ENCODE data around the gene AHCYL2. TPM values are rescaled to one million over a fixed set of nuclear protein-coding genes. Genes with fewer than 3 reads are reported as not detected.
"Not testable (repeated sequence)": the region's sequence is repeated elsewhere in the genome, so short reads cannot be mapped to it uniquely, and the experiment has no call there.

AHCYL2 gene
- polyA plus RNA-seq, 1 experiment: 7.8 TPM

- Histone ChIP-seq H3K36me3 (ENCODE audit: control insufficient read depth, insufficient read depth, low read length) (no peaks in the 10 kb centered on the region), H3K4me3 (ENCODE audit: low read depth, low read length) (no peak overlapping the region), H3K27me3 (ENCODE audit: control insufficient read depth, insufficient read depth, low read length) (no peaks in the 10 kb centered on the region)
- DNase-seq (ENCODE audit: low read depth): no peak
- TF ChIP-seq, protein P1, sequence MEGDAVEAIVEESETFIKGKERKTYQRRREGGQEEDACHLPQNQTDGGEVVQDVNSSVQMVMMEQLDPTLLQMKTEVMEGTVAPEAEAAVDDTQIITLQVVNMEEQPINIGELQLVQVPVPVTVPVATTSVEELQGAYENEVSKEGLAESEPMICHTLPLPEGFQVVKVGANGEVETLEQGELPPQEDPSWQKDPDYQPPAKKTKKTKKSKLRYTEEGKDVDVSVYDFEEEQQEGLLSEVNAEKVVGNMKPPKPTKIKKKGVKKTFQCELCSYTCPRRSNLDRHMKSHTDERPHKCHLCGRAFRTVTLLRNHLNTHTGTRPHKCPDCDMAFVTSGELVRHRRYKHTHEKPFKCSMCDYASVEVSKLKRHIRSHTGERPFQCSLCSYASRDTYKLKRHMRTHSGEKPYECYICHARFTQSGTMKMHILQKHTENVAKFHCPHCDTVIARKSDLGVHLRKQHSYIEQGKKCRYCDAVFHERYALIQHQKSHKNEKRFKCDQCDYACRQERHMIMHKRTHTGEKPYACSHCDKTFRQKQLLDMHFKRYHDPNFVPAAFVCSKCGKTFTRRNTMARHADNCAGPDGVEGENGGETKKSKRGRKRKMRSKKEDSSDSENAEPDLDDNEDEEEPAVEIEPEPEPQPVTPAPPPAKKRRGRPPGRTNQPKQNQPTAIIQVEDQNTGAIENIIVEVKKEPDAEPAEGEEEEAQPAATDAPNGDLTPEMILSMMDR (IDR thresholded peaks at IDR 0.05; ENCODE audit: insufficient read depth, low read depth, low read length): no peak
- CTCF ChIA-PET: interaction anchor here (1.0 to 1.4 kb wide), 2 partner anchors 19 to 123 kb away, joined by 4 to 9 read pairs; no protein-coding TSS in a partner anchor
- POLR2A ChIA-PET: no interaction called here
Observed at GRCh38 chr7:129348023-129348740, 123.4 kb downstream of the AHCYL2 start.

DNA sequence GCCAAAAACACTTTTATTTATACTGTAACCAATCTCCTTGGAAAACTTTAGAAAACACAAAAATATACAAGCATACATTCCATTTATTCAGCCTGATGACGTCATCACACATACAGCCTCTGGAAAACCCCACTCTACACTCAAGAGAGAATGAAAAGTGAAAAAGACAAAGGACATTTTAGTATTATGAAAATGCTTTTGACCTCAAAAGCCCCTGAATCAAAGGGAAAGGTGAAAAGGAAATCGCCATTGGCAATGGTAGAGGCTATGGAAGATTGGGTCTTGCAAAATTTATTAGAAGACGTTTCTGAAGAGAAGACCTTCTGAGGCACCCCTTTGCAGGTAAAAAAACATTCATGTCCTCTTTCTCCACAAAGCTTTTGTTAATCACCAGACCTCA lies 126.5 kb downstream of the AHCYL2 start:
- no peak for DNase-seq (ENCODE audit: low read depth)
- CTCF ChIA-PET: interaction anchor here (1.5 kb wide), 1 partner anchor 122 kb away, joined by 4 read pairs; no protein-coding TSS in a partner anchor
- TF ChIP-seq, protein P1 (IDR thresholded peaks at IDR 0.05; ENCODE audit: insufficient read depth, low read depth, low read length): no peak

GRCh38 chr7:129353104-129353503 lies 128.3 kb downstream of the AHCYL2 start:
- not testable (repeated sequence) for H3K36me3 ChIP-seq (ENCODE audit: control insufficient read depth, insufficient read depth, low read length); H3K27me3 ChIP-seq (ENCODE audit: control insufficient read depth, insufficient read depth, low read length); H3K4me3 ChIP-seq (ENCODE audit: low read depth, low read length); DNase-seq (ENCODE audit: low read depth)
- ChIA-PET CTCF (interaction anchor here (2.0 to 2.3 kb wide), 2 partner anchors 14 to 292 kb away, joined by 4 to 11 read pairs; no protein-coding TSS in a partner anchor), POLR2A (interaction anchor here (0.6 kb wide), 1 partner anchor 476 kb away, joined by 4 read pairs; no protein-coding TSS in a partner anchor)

More for the DNA sequence above, 126.5 kb downstream of the AHCYL2 start:
- no peaks in the 10 kb centered on the region for H3K27me3 ChIP-seq (ENCODE audit: control insufficient read depth, insufficient read depth, low read length)
- H3K4me3 ChIP-seq (ENCODE audit: low read depth, low read length): no peak overlapping the region
- no peaks in the 10 kb centered on the region for H3K36me3 ChIP-seq (ENCODE audit: control insufficient read depth, insufficient read depth, low read length)
- POLR2A ChIA-PET: no interaction called here

DNA sequence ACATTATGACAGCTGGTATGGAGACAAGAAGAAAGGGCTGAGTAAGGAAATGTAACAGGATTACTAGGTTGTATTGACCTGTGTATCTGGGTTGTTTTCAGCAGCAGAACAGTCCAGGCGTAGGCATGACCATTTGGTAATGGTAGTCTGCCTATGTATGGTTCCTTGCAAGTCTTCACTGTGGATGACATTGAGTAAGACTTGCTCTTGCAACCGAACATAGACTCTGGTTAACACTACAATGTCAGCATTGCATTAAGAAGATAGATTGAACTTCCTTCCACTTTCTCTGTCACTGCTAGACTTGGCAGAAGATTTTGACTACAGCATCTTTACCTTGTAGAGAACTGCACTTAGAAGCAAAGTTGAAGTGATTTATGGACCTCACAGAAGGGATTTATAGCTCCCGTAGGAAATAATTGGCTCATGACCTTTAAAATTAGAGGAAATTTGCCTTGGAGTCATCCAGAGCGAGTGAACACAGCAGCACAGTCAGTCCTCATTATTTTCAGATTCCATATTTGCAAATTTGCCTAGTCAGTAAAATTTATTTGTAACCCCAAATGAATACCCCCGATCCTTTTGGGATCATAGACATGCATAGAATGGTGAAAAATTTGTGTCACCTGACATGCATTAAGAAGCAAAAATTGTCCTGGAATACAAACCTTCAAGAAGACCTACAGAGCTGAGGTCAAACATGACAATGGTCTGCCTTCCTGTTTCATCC lies 129.8 kb downstream of the AHCYL2 start:
- Histone ChIP-seq H3K27me3 (ENCODE audit: control insufficient read depth, insufficient read depth, low read length) (no peaks in the 10 kb centered on the region), H3K36me3 (ENCODE audit: control insufficient read depth, insufficient read depth, low read length) (no peaks in the 10 kb centered on the region), H3K4me3 (ENCODE audit: low read depth, low read length) (no peak overlapping the region)
- ChIA-PET POLR2A (no interaction called here), CTCF (interaction anchor here (0.7 to 2.7 kb wide), 5 partner anchors 11 to 16 kb away, joined by 3 to 11 read pairs (median 5); no protein-coding TSS in a partner anchor)
- DNase-seq (ENCODE audit: low read depth): no peak
- TF ChIP-seq, protein P1 (IDR thresholded peaks at IDR 0.05; ENCODE audit: insufficient read depth, low read depth, low read length): no peak

DNA sequence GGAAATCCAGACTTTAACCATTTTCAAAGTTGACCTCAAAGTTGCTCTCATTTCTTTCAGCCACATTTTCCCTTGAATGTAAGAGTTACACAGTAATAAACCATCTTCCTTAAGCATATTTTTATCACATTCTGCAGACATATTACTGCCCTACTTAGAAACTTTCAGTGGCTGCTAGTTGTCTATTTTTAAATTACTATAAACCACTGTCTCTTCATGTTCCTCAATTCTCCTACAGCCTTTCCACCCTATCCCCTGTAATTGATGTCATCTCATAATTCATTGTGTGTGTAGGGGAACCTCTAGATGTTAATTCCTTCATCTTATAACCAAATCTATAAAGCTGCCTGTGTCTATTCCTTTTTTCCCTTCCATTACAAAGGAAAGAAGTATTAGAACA lies 131.3 kb downstream of the AHCYL2 start:
- no peaks in the 10 kb centered on the region for H3K27me3 ChIP-seq (ENCODE audit: control insufficient read depth, insufficient read depth, low read length)
- no peak for DNase-seq (ENCODE audit: low read depth)
- TF ChIP-seq, protein P1 (IDR thresholded peaks at IDR 0.05; ENCODE audit: insufficient read depth, low read depth, low read length): no peak
- no peaks in the 10 kb centered on the region for H3K36me3 ChIP-seq (ENCODE audit: control insufficient read depth, insufficient read depth, low read length)
- POLR2A ChIA-PET: no interaction called here
- H3K4me3 ChIP-seq (ENCODE audit: low read depth, low read length): no peak overlapping the region
- CTCF ChIA-PET: interaction anchor here (0.9 to 2.7 kb wide), 2 partner anchors 12 kb away, joined by 4 to 11 read pairs; no protein-coding TSS in a partner anchor
